H1 (cell line): ENCODE data around the gene LRRC42. TPM values are rescaled to one million over a fixed set of nuclear protein-coding genes. Genes with fewer than 3 reads are reported as not detected.
A peak's percentile ranks its signal among the peaks of the same experiment; 100 is the strongest.

Source experiments
- CTCF ChIA-PET: fragments of 300-600 bp; sonication (Branson Sonifier 250); formaldehyde crosslinking; loops from one replicate; lab custom pipeline; 2021; ENCODE audit not compliant: partially characterized antibody; lab: Charles Lee
- POLR2A ChIA-PET: fragments of 300-600 bp; sonication (Branson Sonifier 250); formaldehyde crosslinking; loops from one replicate; lab custom pipeline; 2021; ENCODE audit warnings: inconsistent platforms; ENCODE audit not compliant: partially characterized antibody; lab: Charles Lee
- DNase-seq, 2 experiments: peaks; one replicate each; pipeline versions ENCODE4 v3.0.0 to v3.0.0-alpha.2; 2010 to 2022; ENCODE audit warnings: low spot score in 2 of 2, low read depth in 1 of 2, mixed read lengths in 1 of 2
- FAIRE-seq: peaks from 2 replicates; lab custom pipeline; 2011; peaks lifted over from hg19 to GRCh38; lab: Jason Lieb, UNC
- H2AFZ ChIP-seq: 2 replicates; pipeline ENCODE4 v1.8.1; 2012; ENCODE audit warnings: low read length, inconsistent platforms
- H2AK5ac ChIP-seq: 2 replicates; pipeline ENCODE4 v1.6.1; 2013; ENCODE audit warnings: low read depth, low read length
- H2BK120ac ChIP-seq: replicated peaks from 2 replicates; pipeline ENCODE3; 2013; ENCODE audit warnings: low read depth, low read length, inconsistent platforms
- H2BK12ac ChIP-seq: 2 replicates; pipeline ENCODE4 v1.6.1; 2013; ENCODE audit warnings: low read depth, low read length
- H2BK15ac ChIP-seq: 2 replicates; pipeline ENCODE4 v1.6.1; 2013; ENCODE audit warnings: low read length
- H2BK20ac ChIP-seq: 2 replicates; pipeline ENCODE4 v1.6.1; 2013; ENCODE audit warnings: low read length
- H2BK5ac ChIP-seq: 2 replicates; pipeline ENCODE4 v1.6.1; 2013; ENCODE audit warnings: low read depth, low read length
- H3K14ac ChIP-seq: 2 replicates; pipeline ENCODE4 v1.6.1; 2013; ENCODE audit warnings: inconsistent platforms; ENCODE audit not compliant: insufficient read length
- H3K18ac ChIP-seq: 2 replicates; pipeline ENCODE4 v1.6.1; 2013; ENCODE audit warnings: low read length; ENCODE audit errors: extremely low read depth
- H3K23ac ChIP-seq: 2 replicates; pipeline ENCODE4 v1.6.1; 2013; ENCODE audit warnings: inconsistent platforms; ENCODE audit not compliant: insufficient read length
- H3K23me2 ChIP-seq: 2 replicates; pipeline ENCODE4 v1.6.1; 2013; ENCODE audit warnings: low read depth, low read length
- H3K27ac ChIP-seq: 2 replicates; pipeline ENCODE4 v1.6.1; 2011; ENCODE audit warnings: low read depth, low read length, inconsistent platforms
- H3K27me3 ChIP-seq, 4 experiments: replicated peaks in 1 of 4; 1 replicate in 1 of 4; 2 replicates in 3 of 4; pipeline versions ENCODE4 v1.6.1 to v1.8.1; 2011 to 2013; ENCODE audit warnings: low read length in 3 of 4, mild to moderate bottlenecking in 3 of 4, inconsistent platforms in 2 of 4, mixed read lengths in 2 of 4, moderate library complexity in 1 of 4; ENCODE audit not compliant: control insufficient read depth in 3 of 4, insufficient read depth in 3 of 4; ENCODE audit errors: extremely low read depth in 1 of 4
- H3K36me3 ChIP-seq, 4 experiments: 2 replicates each; pipeline versions ENCODE4 v1.6.1 to v1.8.1; 2011 to 2013; ENCODE audit warnings: mild to moderate bottlenecking in 4 of 4, low read length in 3 of 4, moderate library complexity in 2 of 4, control low read depth in 1 of 4, inconsistent platforms in 1 of 4; ENCODE audit not compliant: insufficient read depth in 4 of 4, control insufficient read depth in 2 of 4
- H3K4ac ChIP-seq: replicated peaks from 2 replicates; pipeline ENCODE3; 2013; ENCODE audit warnings: low read length, low read depth, mixed read lengths, inconsistent platforms; ENCODE audit not compliant: insufficient read length
- H3K4me1 ChIP-seq, 4 experiments: replicated peaks in 1 of 4; 1 replicate in 1 of 4; 2 replicates in 3 of 4; pipeline versions ENCODE4 v1.6.1 to v1.8.1; 2011 to 2013; ENCODE audit warnings: low read length in 3 of 4, inconsistent platforms in 2 of 4, mixed read lengths in 1 of 4; ENCODE audit not compliant: insufficient read depth in 4 of 4, control insufficient read depth in 3 of 4
- H3K4me2 ChIP-seq, 2 experiments: 2 replicates each; pipeline versions ENCODE4 v1.6.1 to v1.8.1; 2011 to 2013; ENCODE audit warnings: low read depth in 2 of 2, low read length in 2 of 2, control low read depth in 1 of 2, inconsistent platforms in 1 of 2, mild to moderate bottlenecking in 1 of 2; ENCODE audit not compliant: insufficient read depth in 1 of 2
- H3K4me3 ChIP-seq, 4 experiments: fragments of 200-600, 300-600 bp in 1 of 4; sonication (generic), shearing (Covaris generic), sonication (Bioruptor Twin) in 1 of 4; 2 replicates each; pipeline versions ENCODE4 v1.5.1 to v1.8.1; 2011 to 2016; ENCODE audit warnings: low read length in 4 of 4, low read depth in 3 of 4, control low read depth in 2 of 4, inconsistent platforms in 2 of 4, mild to moderate bottlenecking in 2 of 4, mixed read lengths in 1 of 4, moderate library complexity in 1 of 4; ENCODE audit not compliant: insufficient read depth in 2 of 4; ENCODE audit errors: extremely low read depth in 1 of 4
- H3K56ac ChIP-seq: replicated peaks from 2 replicates; pipeline ENCODE3; 2013; ENCODE audit warnings: low read depth, mild to moderate bottlenecking, mixed read lengths, low read length, inconsistent platforms; ENCODE audit not compliant: insufficient read length
- H3K79me1 ChIP-seq: 2 replicates; pipeline ENCODE4 v1.6.1; 2013; ENCODE audit warnings: low read depth, low read length, control low read depth
- H3K79me2 ChIP-seq, 2 experiments: 2 replicates each; pipeline versions ENCODE4 v1.6.1 to v1.8.1; 2012 to 2013; ENCODE audit warnings: low read length in 2 of 2, mild to moderate bottlenecking in 2 of 2, inconsistent platforms in 1 of 2; ENCODE audit not compliant: insufficient read depth in 2 of 2, control insufficient read depth in 1 of 2
- H3K9ac ChIP-seq, 4 experiments: replicated peaks in 1 of 4; 1 replicate in 1 of 4; 2 replicates in 3 of 4; pipeline versions ENCODE4 v1.6.1 to v1.8.1; 2011 to 2013; ENCODE audit warnings: low read depth in 3 of 4, low read length in 3 of 4, control low read depth in 2 of 4, mild to moderate bottlenecking in 2 of 4, moderate library complexity in 2 of 4, inconsistent platforms in 1 of 4; ENCODE audit errors: extremely low read depth in 1 of 4
- H3K9me3 ChIP-seq, 2 experiments: 2 replicates each; pipeline versions ENCODE4 v1.6.1 to v1.8.1; 2012 to 2013; ENCODE audit warnings: mild to moderate bottlenecking in 2 of 2, moderate library complexity in 2 of 2, control low read depth in 1 of 2, inconsistent platforms in 1 of 2, low read depth in 1 of 2, low read length in 1 of 2, mixed read lengths in 1 of 2; ENCODE audit not compliant: insufficient read depth in 2 of 2
- H4K20me1 ChIP-seq, 2 experiments: replicated peaks in 1 of 2; 2 replicates each; pipeline versions ENCODE3 to v1.8.1; 2011 to 2013; ENCODE audit warnings: inconsistent platforms in 2 of 2, low read length in 2 of 2, mild to moderate bottlenecking in 1 of 2; ENCODE audit not compliant: insufficient read depth in 2 of 2, control insufficient read depth in 1 of 2
- H4K5ac ChIP-seq: 2 replicates; pipeline ENCODE4 v1.6.1; 2013; ENCODE audit warnings: low read length, low read depth, mixed read lengths, inconsistent platforms; ENCODE audit not compliant: insufficient read length
- H4K8ac ChIP-seq: 2 replicates; pipeline ENCODE4 v1.8.0; 2013; ENCODE audit warnings: mild to moderate bottlenecking, moderate library complexity, low read length, inconsistent platforms; ENCODE audit not compliant: insufficient read depth; ENCODE audit errors: extremely low read depth
- H4K91ac ChIP-seq: replicated peaks from 2 replicates; pipeline ENCODE3; 2013; ENCODE audit warnings: low read length, mixed read lengths, inconsistent platforms; ENCODE audit not compliant: insufficient read length
- CTCF ChIP-seq, 3 experiments: IDR thresholded peaks; 1 replicate in 2 of 3; 2 replicates in 1 of 3; pipeline versions ENCODE4 v1.5.1 to v1.6.1; 2011; ENCODE audit warnings: low read length in 3 of 3, mild to moderate bottlenecking in 3 of 3, inconsistent platforms in 2 of 3, low read depth in 1 of 3, moderate library complexity in 1 of 3; ENCODE audit not compliant: insufficient read depth in 1 of 3; ENCODE audit errors: control extremely low read depth in 1 of 3
- EP300 ChIP-seq, 2 experiments: IDR thresholded peaks; 1 replicate in 1 of 2; 2 replicates in 1 of 2; pipeline ENCODE4 v1.6.1; 2011 to 2012; ENCODE audit warnings: low read depth in 2 of 2, low read length in 2 of 2, mild to moderate bottlenecking in 2 of 2, borderline replicate concordance in 1 of 2, inconsistent platforms in 1 of 2, moderate library complexity in 1 of 2
- RAD21 ChIP-seq, 2 experiments: IDR thresholded peaks in 1 of 2; conservative IDR thresholded peaks in 1 of 2; 2 replicates each; pipeline ENCODE4 v1.6.1; 2011; ENCODE audit warnings: low read depth in 2 of 2, low read length in 2 of 2, improper control_type of control experiment in 1 of 2, inconsistent platforms in 1 of 2, mild to moderate bottlenecking in 1 of 2, moderate library complexity in 1 of 2
- WGBS, 2 experiments: shearing (Covaris generic) in 1 of 2; methylation state at CpG; one replicate each; pipeline versions ENCODE4 v1.1.6 to v1.1.7; 2013 to 2015; ENCODE audit warnings: low lambda C conversion rate in 2 of 2, mixed read lengths in 2 of 2, inconsistent platforms in 1 of 2, low coverage in 1 of 2, missing lambda C conversion rate in 1 of 2; ENCODE audit not compliant: insufficient replicate concordance in 2 of 2, insufficient coverage in 1 of 2, insufficient read length in 1 of 2; ENCODE audit errors: extremely low coverage in 1 of 2, missing lambda C conversion rate in 1 of 2; 5-methylcytosine and 5-hydroxymethylcytosine counted together
- polyA plus RNA-seq, 7 experiments: library from polyadenylated mRNA; depleted of rRNA in 3 of 7; stranded (reverse) in 5 of 7; unstranded in 2 of 7; fragments of >200 nt in 5 of 7; fragments of 200-250 nt in 2 of 7; gene quantifications; 1 replicate in 5 of 7; 2 replicates in 1 of 7; 4 replicates in 1 of 7; pipeline versions ENCODE4 v1.2.1 to v1.2.3, GENCODE V29; 2011 to 2013; ENCODE audit warnings: missing spikeins in 2 of 7, mixed read lengths in 2 of 7
- total RNA-seq: library from RNA; stranded (reverse); fragmentation: NEBNext Ultra II Directional; extraction: Animal tissue kit (Norgen Biotek cat#: 25700); gene quantifications from 2 replicates; pipeline ENCODE4 v1.2.1, GENCODE V29; 2021

LRRC42 gene
- total and polyA plus RNA-seq, 2 of the 8 experiments (the other 6 are each of a cell fraction or from before 2014, with no cell fraction given) = 38.2 to 54.1 TPM

DNA sequence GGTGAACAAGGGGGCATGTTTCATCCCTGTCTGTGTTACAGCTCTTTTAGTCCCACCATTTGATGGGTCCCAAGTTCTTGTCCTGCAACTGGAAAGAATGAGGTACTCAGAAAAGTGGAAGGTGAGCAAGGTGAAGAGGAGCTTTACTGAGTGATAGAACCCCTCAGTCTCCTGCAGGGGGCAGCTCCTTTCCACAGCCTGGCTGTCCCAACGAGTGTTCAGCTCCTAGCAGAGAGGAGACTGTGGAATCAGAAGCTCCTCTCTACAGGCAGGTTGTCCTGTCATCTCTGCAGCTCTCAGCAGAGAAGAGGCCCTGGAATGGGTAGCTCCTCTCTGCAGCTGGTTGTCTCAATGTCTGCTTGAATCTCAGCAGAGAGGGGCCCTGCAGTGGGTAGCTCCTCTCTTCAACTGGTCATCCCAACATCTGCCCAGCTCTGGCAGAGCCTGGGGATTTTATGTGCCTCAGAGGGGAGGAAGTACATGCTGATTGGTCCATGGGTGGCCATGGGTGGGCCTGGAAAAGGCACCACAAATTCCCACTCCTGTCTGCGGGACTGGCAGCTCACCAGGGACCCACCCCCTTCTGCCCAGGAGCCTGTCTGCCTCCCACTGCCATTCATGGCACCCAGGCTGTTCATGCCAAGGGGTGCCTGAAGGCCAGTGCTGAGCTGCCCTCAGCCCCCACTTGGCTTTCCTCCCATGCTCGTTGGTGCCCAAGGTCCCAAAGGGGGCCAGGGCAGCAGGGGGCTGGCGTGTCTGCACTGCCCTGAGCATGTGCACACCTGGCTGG lies 46.1 kb downstream of the LRRC42 start:
- Histone ChIP-seq H2BK120ac (no peak overlapping the region), H3K27ac (no peak overlapping the region), H2BK5ac (no peak overlapping the region), H3K23me2 (no peaks in the 10 kb centered on the region), H3K9ac (no peak overlapping the region), H2AK5ac (no peak overlapping the region), H3K36me3 (no peaks in the 10 kb centered on the region), H4K91ac (no peak overlapping the region), H2BK20ac (no peak overlapping the region)
- TF ChIP-seq RAD21 (IDR thresholded peaks at IDR 0.05 in 1 of 2, conservative IDR thresholded peaks at IDR 0.05 in 1 of 2; ENCODE audit: low read depth in 2 of 2, low read length in 2 of 2) = peak; percentile 76 to 78
- TF ChIP-seq EP300 (IDR thresholded peaks at IDR 0.05; ENCODE audit: borderline replicate concordance in 1 of 2, low read depth in 2 of 2, low read length in 2 of 2) = no peak
- peak; percentile 59 to 80 (median 60) for TF ChIP-seq CTCF (IDR thresholded peaks at IDR 0.05; ENCODE audit: control extremely low read depth in 1 of 3, insufficient read depth in 1 of 3, low read depth in 1 of 3, low read length in 3 of 3)
- TF ChIP-seq, all 59 proteins: peak for 2
- H3K4me3 ChIP-seq = no peak overlapping the region
- H2BK12ac ChIP-seq = no peak overlapping the region
- H2AFZ ChIP-seq = peak overlapping the region; percentile 67; the same call in 1 of the 2 replicates
- no peak overlapping the region for H2BK15ac ChIP-seq
- no peak overlapping the region for H3K56ac ChIP-seq
- H4K20me1 ChIP-seq = no peaks in the 10 kb centered on the region
- H3K4me2 ChIP-seq = no peak overlapping the region
- WGBS, 2 experiments = 59% methylated on average over 3 of the region's 4 CpGs; no CpG with 5 or more reads in 1 of the 2 experiments
- H3K18ac ChIP-seq = no peak overlapping the region
- no peaks in the 10 kb centered on the region for H3K27me3 ChIP-seq
- DNase-seq = no peak
- CTCF ChIA-PET = interaction anchor here (0.6 to 2.5 kb wide), 32 partner anchors 9 to 823 kb away, joined by 3 to 18 read pairs (median 4); partner anchors contain the start of genes LDLRAD1 and TMEM59
- H3K14ac ChIP-seq = no peak overlapping the region
- peak overlapping the region; percentile 3; the same call in 1 of the 2 replicates for H4K8ac ChIP-seq
- H4K5ac ChIP-seq = no peak overlapping the region
- H3K9me3 ChIP-seq = peaks cover 0 to 3% of the 10 kb centered on the region in 2 experiments; a peak in 1 of 4 replicates
- no peak overlapping the region for H3K4ac ChIP-seq
- no peak overlapping the region for H3K23ac ChIP-seq
- no peaks in the 10 kb centered on the region for H3K79me1 ChIP-seq
- POLR2A ChIA-PET = interaction anchor here (0.7 to 1.4 kb wide), 3 partner anchors 9 to 60 kb away, joined by 3 to 6 read pairs (median 4); partner anchors contain the start of genes TCEANC2 and TMEM59
- FAIRE-seq = no peak
- no peaks in the 10 kb centered on the region for H3K79me2 ChIP-seq
- no peaks in the 10 kb centered on the region for H3K4me1 ChIP-seq
